Measurements from ENCODE around the gene SERPINH1.

DNA sequence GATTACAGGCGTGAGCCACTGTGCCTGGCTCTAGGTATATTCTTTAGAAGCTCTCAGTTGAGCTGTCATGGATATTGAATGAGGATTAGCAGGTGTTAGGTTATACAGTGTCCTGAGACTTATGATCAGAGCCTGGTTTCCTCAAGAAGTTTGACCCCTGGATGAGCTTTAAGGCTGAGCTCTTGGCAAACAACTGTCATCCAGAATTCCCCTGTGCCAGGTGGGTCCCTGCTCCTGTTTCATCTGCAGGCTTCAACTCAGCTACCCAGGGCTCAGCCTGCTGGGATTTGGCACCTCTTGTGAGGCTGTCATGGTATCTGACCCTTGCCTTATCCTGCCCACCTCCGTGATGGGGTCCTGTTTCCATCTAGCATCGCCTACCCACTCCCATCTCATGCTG, 24.3 kb downstream of the SERPINH1 start:
- TF ChIP-seq, protein P1, sequence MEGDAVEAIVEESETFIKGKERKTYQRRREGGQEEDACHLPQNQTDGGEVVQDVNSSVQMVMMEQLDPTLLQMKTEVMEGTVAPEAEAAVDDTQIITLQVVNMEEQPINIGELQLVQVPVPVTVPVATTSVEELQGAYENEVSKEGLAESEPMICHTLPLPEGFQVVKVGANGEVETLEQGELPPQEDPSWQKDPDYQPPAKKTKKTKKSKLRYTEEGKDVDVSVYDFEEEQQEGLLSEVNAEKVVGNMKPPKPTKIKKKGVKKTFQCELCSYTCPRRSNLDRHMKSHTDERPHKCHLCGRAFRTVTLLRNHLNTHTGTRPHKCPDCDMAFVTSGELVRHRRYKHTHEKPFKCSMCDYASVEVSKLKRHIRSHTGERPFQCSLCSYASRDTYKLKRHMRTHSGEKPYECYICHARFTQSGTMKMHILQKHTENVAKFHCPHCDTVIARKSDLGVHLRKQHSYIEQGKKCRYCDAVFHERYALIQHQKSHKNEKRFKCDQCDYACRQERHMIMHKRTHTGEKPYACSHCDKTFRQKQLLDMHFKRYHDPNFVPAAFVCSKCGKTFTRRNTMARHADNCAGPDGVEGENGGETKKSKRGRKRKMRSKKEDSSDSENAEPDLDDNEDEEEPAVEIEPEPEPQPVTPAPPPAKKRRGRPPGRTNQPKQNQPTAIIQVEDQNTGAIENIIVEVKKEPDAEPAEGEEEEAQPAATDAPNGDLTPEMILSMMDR (conservative IDR thresholded peaks at IDR 0.05 in 1 of 2, IDR thresholded peaks at IDR 0.05 in 1 of 2; ENCODE audit: extremely low read depth in 1 of 2, insufficient read depth in 1 of 2, low read depth in 1 of 2, low read length in 2 of 2): no peak
- no peak for TF ChIP-seq EZH2 (IDR thresholded peaks at IDR 0.05; ENCODE audit: borderline replicate concordance, low read length)

Data from mammary epithelial cell (primary cell).